HTERT RPE-1 (cell line): ENCODE results near the gene CDC37L1.

Experiments
- in situ Hi-C: fragments of 300-500 bp; cut with MboI; formaldehyde crosslinking; loops from 4 replicates; pipeline ENCODE4 v1.14.3; 2020; ENCODE audit warnings: low sequenced_read_pairs

CDC37L1 gene

DNA sequence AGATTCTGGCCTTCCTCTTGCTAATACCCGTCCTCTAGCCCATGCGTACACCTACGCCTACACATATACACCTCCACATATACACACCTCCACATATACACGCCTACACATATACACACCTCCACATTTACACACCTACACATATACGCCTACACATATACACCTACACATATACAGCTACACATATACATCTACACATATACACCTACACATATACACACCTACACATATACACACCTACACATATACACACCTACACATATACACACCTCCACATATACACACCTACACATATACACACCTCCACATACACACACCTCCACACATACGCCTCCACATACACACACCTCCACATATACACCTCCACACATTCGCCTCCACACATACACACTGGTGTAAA, 34.5 kb downstream of the CDC37L1 start:
- in situ Hi-C loops, result no loop called here

- in situ Hi-C loops, result no loop called here
These were observed 35.1 kb downstream of the CDC37L1 start for GRCh38 chr9:4714266-4715016.

DNA sequence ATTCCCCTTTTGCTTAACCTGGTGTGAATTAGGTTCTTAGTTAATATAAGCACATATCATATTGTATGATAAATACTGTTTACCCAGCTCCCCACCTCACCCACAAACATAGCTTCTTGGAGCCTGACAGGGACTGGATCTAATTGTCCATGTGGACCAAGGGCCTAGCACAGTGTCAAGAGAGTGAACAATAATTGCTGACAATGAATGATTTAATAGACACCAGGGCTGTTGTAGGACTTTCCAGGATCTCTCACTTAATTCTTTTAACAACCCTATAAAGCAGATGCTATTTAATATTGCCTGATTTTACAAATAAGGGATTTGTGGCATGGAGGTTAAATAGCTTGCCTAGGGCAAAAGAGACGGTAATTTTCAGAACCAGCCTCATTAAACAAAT, 36.8 kb downstream of the CDC37L1 start:
- in situ Hi-C loops, result no loop called here

- in situ Hi-C loops, result no loop called here
These were observed 38.4 kb downstream of the CDC37L1 start for GRCh38 chr9:4717815-4718214.

DNA sequence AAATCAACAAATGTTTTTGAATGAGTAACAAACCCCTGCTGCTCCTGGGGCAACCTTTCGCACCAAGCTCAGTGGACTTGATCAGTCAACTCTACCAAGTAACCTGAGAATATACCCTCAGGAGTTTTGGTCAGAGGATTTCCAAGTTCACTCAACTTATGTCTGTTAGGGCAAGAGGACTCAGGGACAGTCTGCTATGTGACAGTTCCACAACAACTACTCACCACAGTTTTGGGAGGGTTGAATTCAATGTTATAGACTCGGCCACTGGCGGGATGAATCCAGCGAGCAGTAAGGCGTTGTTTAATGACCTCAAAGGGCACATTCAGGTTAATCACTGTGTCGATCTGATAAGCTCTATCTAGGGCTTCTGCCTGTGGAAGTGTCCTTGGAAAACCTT, 39.5 kb downstream of the CDC37L1 start:
- in situ Hi-C loops, result no loop called here

DNA sequence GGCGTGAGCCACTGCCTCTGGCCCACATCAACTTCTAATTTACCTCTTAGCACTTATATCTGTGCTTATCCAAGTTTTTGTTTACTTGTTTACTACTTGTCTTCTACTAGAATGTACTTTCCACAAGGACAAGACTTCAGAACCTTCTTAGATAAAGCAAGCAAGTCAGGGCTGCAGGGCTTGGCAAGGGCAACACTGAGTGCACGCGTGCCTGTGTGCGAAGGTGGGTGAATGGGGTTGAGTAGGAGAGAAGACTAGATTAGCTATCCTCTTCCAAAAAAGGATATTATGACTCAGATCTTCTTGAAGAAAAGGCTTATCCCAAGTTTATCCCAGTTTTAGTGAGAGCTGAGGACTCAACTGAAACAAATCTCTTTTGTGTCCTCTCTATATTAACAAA, 42.4 kb downstream of the CDC37L1 start:
- in situ Hi-C loops, result no loop called here

GRCh38 chr9:4725706-4726442, 46.5 kb downstream of the CDC37L1 start:
- in situ Hi-C loops, result no loop called here

DNA sequence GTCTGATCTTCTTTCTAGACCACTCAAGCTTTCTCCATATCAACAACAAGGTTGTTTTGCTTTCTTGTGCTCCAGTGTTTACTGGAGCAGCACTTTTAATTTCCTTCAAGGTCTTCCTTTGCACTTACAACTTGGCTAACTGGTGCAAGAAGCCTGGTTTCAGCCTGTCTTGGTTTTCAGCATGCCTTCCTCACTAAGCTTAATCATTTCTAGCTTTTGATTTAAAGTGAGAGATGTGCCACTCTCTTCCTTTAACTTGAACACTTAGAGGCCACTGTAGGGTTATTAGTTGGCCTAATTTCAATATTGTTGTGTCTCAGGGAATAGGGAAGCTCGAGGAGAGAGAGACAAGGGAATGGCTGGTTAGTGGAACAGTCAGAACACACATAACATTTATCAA, 48.2 kb downstream of the CDC37L1 start:
- in situ Hi-C loops, result no loop called here

DNA sequence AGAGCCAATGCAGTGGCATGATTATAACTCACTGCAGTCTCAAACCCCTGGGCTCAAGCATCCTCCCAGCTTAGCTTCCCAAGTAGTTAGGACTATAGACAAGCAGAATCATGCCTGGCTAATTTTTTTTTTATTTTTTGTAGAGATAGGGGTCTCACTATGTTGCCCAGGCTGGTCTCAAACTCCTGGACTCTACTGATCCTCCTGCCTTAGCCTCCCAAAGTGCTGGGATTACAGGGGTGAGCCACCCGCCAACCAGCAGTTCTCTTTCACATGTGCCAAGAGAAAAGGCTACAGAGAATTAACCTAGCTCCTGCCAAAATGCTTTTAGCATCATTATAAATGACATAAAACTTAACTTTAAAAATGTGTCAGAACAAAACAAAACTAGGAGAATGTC, 53.5 kb downstream of the CDC37L1 start:
- in situ Hi-C loops, result no loop called here

DNA sequence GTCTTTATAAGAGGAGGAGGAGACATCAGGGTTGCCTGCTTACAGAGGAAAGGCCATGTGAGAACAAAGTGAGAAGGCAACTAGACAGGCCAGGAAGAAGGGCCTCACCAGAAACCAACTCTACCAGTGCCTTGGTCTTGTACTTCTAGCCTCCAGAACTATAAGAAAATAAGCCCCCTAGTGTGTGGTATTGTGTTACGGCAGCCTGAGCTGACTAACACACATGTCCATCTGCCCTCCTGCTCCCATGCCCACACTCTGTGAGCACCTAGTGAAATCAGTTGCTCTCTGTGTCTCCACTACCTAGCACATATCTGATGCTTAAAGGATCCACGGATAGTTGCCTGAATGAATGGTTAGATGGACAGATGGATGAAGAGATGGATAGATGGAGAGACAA, 54.8 kb downstream of the CDC37L1 start:
- in situ Hi-C loops, result no loop called here

DNA sequence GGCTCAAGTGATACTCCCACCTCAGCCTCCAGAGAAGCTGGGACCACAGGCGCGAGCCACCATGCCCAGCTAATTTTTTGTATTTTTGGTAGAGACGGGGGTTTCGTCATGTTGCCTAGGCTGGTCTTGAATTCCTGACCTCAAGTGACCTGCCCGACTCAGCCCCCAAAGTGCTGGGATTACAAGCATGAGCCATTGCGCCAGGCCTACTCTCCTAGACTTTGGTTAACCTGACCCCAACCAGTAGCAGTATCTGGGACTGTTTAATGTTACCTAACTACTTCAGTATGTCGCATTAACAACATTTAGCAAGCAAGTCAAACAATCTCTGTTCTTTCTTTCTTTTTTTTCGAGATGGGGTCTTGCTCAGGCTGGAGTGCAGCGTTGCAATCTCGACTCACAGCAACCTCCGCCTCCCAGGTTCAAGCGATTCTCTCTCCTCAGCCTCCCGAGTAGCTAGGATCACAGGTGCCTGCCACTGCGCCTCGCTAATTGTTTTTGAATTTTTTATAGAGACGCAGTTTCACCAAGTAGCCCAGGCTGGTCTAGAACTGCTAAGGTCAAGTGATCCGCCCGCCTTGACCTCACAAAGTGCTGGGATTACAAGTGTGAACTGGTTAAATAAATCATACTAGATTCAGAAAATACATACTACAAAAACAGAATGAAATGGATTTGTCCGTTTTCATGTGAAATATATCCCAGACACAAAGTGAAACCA, 59.7 kb downstream of the CDC37L1 start:
- in situ Hi-C loops, result no loop called here

DNA sequence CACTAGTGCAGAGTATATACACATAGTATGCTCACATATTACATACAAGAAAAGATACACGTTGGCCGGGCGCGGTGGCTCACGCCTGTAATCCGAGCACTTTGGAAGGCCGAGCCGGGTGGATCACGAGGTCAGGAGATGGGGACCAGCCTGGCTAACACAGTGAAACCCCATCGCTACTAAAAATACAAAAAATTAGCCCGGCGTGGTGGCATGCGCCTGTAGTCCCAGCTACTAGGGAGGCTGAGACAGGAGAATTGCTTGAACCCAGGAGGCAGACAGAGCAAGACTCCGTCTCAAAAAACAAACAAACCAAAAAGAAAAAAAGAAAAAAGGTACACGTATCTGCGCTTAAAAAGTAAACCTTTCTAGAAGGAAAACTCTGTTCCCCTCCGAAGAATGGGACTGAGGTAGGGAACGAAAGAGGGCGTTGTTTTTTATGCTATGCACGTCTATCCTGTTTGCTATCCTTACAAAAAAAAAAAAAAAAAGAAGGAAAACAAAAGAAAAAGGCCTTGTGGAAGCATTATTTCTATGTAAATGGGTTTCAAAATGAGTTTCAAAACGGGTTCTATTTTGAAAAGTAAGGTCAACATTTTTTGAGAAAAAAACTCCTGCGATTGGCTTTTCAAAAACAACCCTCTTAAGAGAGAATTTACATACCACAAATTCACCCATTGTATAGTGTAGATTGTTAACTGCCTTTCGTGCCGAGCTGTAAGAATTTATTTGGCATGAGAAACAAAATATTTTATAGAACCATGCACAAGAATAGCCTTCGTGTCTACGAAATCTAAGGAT, 60.4 kb downstream of the CDC37L1 start:
- in situ Hi-C loops, result no loop called here

DNA sequence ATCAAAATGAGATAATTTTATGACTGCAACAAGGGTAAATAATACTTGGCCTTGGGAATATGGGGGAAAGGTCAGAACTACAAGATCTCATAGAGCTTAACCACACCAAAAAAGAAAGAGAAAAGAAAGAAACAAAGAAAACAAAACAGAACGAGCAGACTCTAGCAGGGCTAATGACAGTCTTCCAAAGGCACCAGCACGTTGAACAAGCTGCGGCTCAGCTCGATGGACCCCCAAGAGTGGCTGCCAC, 60.9 kb downstream of the CDC37L1 start:
- in situ Hi-C loops, result no loop called here

DNA sequence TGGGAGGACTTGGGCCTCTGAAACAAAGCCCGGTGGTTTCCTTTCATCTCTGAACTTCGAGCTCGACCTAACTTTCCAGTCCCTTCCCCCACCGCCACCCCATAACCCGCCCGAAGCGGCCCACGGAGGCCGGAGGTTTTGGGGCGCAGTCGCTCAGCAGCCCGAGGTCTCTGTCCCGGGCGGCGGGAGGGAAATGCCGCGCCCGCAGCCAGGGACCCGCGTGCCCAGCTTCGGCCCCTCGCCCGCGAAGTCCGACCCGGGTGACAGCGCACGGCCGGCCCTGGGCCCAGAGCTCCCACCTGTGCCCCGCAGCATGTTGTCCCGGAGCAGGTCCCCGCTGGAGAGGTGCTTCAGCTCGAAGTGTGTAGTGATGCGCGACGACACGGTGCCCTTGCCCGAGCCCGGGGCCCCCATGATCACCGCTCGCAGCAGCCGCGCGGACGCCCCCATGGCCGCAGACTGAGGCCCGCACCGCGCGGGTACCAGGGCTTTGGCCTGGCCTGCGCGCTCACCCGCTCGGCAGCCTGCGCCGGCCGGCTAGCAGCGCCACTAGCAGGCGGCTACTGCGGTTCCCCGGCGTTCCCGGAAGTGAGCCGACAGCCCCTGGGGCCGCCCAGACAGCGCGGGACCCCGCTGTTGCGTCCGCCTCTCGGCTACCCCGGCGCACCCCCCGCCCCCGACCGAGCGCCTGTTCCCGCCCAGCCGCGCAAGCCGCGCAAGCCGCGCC, 61.4 kb downstream of the CDC37L1 start, which contains the start of gene AK3:
AK3 (minus strand) TSS at position 565 of the 727 bp plus-strand sequence; CDS start at position 450, 115 bp downstream.
- in situ Hi-C loops, result no loop called here

GRCh38 chr9:4741365-4742089, 62.2 kb downstream of the CDC37L1 start:
- in situ Hi-C loops, result no loop called here

DNA sequence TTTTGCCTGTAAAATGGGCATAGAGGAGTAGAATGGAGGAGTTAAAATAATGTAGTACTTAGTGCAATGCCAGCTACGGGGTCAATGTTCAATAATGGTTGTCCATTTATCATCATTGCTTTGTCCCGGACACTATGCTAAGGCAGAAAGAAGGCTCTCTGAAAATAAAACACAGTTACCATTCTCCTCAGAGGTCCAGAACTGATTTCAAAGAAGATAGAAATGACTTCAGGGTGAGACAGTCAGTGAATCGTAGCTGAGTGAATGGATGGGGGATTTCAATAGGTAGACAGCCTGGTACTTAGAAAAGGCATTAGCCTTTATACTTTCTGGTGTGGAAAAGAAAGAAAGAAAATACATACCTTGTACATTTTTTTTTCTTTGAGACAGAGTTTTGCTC, 62.9 kb downstream of the CDC37L1 start:
- in situ Hi-C loops, result no loop called here

DNA sequence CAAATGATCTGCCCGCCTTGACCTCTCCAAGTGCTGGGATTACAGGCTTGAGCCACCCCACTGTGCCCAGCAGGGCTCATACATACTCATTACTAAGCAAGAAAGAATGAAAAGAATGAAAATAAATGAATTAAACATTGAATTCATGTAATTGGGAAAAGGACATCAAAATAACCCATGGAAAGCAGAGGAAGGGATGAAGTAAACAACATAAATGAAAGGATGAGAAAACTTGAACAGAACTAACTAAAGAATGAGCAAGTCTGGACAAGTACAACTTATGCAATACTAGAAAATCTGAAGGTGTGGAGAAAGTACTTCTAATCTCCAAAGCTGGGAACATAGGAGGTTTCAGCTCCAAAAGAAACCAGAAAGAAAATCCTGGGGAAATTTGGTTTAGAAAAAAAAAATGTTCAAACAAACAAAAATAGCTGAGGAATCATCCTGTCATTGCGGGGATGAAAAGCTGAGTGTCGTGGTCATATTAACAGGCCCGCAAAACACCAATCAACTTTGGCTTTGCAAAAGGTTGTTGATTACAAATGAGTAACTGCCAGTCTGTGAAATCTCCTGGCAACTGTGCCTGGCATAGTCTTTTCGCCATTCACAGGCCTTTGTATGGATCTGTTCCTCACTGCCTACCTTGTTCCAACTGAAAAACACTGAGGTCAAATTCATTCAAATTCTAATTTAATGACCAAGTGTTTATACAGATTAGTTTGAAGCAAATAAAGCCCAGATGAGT, 63.9 kb downstream of the CDC37L1 start:
- in situ Hi-C loops, result no loop called here

DNA sequence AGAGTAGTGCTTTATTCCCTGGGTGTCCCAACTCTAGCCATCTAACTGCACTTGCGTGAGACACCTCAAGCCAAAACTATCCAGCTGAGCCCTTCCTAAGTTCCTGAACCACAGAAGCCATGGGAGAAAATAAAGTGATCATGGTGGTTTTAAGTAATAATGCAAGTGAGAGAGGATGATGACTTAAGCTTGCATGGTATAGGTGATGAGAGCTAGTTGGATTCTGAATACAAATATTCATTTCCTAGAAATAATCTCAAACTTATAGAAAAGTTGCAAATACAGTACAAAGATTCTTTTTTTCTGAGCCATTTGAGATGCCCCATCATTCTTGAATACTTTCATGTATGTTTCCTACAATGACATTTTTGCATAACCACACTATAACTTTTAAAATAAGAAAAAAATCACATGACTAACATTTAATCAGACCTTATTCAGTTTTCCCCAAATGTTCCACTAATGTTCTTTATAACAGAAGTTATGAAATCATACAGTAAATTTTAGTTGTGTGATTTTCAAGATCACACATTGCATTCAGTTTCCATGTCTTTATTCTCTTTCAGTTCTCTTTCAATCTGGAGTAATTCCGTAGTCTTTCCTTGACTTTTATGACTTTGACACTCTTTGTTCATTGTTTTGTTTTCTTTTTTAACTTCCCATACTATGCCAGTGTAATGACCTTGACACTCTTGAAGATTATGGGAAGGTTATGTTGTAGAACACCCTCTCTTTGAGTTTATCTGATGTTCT, 67.1 kb downstream of the CDC37L1 start:
- in situ Hi-C loops, result no loop called here

DNA sequence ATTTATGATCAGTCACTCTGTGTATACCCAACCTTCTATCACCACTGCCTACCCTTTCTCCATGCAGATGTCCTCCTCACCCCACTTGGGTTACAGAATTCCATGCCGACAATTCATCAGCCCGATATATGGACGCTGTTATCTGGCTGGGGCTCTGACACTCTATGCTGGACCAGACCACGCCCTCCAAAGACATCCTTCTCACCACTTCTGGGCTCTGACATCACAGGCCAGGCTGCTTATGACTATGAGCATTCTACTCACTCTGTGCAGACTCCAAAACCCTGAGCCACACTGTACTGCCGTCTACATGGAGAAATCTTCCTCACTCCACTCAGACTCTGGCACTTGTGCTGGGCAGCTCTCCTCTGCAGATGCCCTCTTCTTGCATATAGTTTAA, 69.2 kb downstream of the CDC37L1 start:
- in situ Hi-C loops, result no loop called here
